ENCODE data around the gene CD53.
"Not testable (repeated sequence)": the region's sequence is repeated elsewhere in the genome, so short reads cannot be mapped to it uniquely, and the experiment has no call there.

The CD53 gene

GRCh38 chr1:110872745-110873720, at the start of gene CD53:
CD53 (plus strand) TSS chr1:110873148; CDS start chr1:110891409, 18,261 bp downstream.
- no peak for DNase-seq (ENCODE audit: insufficient read length, low spot score)

GRCh38 chr1:110824192-110824591, 48.8 kb upstream of the CD53 start:
- no peak for TF ChIP-seq POLR2A (IDR thresholded peaks at IDR 0.05; ENCODE audit: low read depth, low read length)
- no peak for DNase-seq (ENCODE audit: insufficient read length, low spot score)
- FAIRE-seq: no peak

More at GRCh38 chr1:110872745-110873720, at the start of gene CD53:
- no peak for TF ChIP-seq POLR2A (IDR thresholded peaks at IDR 0.05; ENCODE audit: low read depth, low read length)
- no peak for FAIRE-seq

GRCh38 chr1:110829955-110830553, 42.9 kb upstream of the CD53 start:
- no peak for DNase-seq (ENCODE audit: insufficient read length, low spot score)
- peak; percentile 48 for FAIRE-seq
- TF ChIP-seq POLR2A (IDR thresholded peaks at IDR 0.05; ENCODE audit: low read depth, low read length): no peak

- not testable (repeated sequence) for FAIRE-seq; DNase-seq (ENCODE audit: insufficient read length, low spot score)
Observed at GRCh38 chr1:110833779-110834178, 39.2 kb upstream of the CD53 start.

GRCh38 chr1:110846861-110847260, 26.1 kb upstream of the CD53 start:
- DNase-seq (ENCODE audit: insufficient read length, low spot score) (no peak), FAIRE-seq (no peak)
- no peak for TF ChIP-seq POLR2A (IDR thresholded peaks at IDR 0.05; ENCODE audit: low read depth, low read length)

- DNase-seq (ENCODE audit: insufficient read length, low spot score) (no peak), FAIRE-seq (no peak)
- TF ChIP-seq POLR2A (IDR thresholded peaks at IDR 0.05; ENCODE audit: low read depth, low read length): no peak
Observed at GRCh38 chr1:110850145-110850544, 22.8 kb upstream of the CD53 start.

- no peak for TF ChIP-seq POLR2A (IDR thresholded peaks at IDR 0.05; ENCODE audit: low read depth, low read length)
- DNase-seq (ENCODE audit: insufficient read length, low spot score) (no peak), FAIRE-seq (no peak)
Observed at GRCh38 chr1:110850627-110851026, 22.3 kb upstream of the CD53 start.

GRCh38 chr1:110853135-110853534, 19.8 kb upstream of the CD53 start:
- FAIRE-seq (no peak), DNase-seq (ENCODE audit: insufficient read length, low spot score) (no peak)
- TF ChIP-seq POLR2A (IDR thresholded peaks at IDR 0.05; ENCODE audit: low read depth, low read length): no peak

GRCh38 chr1:110856410-110856809, 16.5 kb upstream of the CD53 start:
- FAIRE-seq: no peak
- TF ChIP-seq POLR2A (IDR thresholded peaks at IDR 0.05; ENCODE audit: low read depth, low read length): no peak

GRCh38 chr1:110857964-110858948, 14.7 kb upstream of the CD53 start:
- no peak for TF ChIP-seq POLR2A (IDR thresholded peaks at IDR 0.05; ENCODE audit: low read depth, low read length)
- DNase-seq (ENCODE audit: insufficient read length, low spot score) (no peak), FAIRE-seq (no peak)

More at GRCh38 chr1:110856410-110856809, 16.5 kb upstream of the CD53 start:
- no peak for DNase-seq (ENCODE audit: insufficient read length, low spot score)

GRCh38 chr1:110859062-110859461, 13.9 kb upstream of the CD53 start:
- no peak for TF ChIP-seq POLR2A (IDR thresholded peaks at IDR 0.05; ENCODE audit: low read depth, low read length)
- DNase-seq (ENCODE audit: insufficient read length, low spot score): no peak
- no peak for FAIRE-seq

GRCh38 chr1:110860174-110860573, 12.8 kb upstream of the CD53 start:
- no peak for FAIRE-seq
- TF ChIP-seq POLR2A (IDR thresholded peaks at IDR 0.05; ENCODE audit: low read depth, low read length): no peak
- DNase-seq (ENCODE audit: insufficient read length, low spot score): no peak

GRCh38 chr1:110860620-110861019, 12.3 kb upstream of the CD53 start:
- not testable (repeated sequence) for DNase-seq (ENCODE audit: insufficient read length, low spot score)

GRCh38 chr1:110861942-110862341, 11.0 kb upstream of the CD53 start:
- FAIRE-seq; DNase-seq (ENCODE audit: insufficient read length, low spot score): not testable (repeated sequence)

More at GRCh38 chr1:110860620-110861019, 12.3 kb upstream of the CD53 start:
- not testable (repeated sequence) for FAIRE-seq

All from H54 (cell line).